SKM-1 treated with dmso at 0.1 percent for 144 hours (cell line): ENCODE results near the gene IFFO2.

Experiments
- DNase-seq: peaks from one replicate; lab custom pipeline; 2025; ENCODE audit not compliant: unreplicated experiment; lab: John Stamatoyannopoulos, UW

IFFO2 gene

DNA sequence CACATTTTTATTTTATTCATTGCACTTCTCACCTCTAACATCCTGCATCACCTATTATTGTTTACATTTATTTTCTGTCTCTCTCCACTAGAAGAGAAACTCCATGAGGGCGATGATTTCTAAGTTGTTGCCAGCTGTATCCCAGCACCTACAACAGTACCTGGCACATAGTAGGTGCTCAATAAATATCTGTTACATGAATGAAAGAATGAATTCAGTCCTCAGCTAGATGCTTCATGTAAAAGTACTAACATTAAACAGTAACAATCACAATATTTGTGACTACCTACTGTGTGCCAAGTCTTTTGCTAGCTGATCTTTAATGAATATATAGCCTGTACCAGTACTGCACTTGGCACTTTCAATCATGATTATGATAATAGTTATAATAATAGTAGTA, 100.0 kb downstream of the IFFO2 start:
- no peak for DNase-seq

- no peak for DNase-seq
Observed at GRCh38 chr1:18855573-18855972, 100.9 kb downstream of the IFFO2 start.

DNA sequence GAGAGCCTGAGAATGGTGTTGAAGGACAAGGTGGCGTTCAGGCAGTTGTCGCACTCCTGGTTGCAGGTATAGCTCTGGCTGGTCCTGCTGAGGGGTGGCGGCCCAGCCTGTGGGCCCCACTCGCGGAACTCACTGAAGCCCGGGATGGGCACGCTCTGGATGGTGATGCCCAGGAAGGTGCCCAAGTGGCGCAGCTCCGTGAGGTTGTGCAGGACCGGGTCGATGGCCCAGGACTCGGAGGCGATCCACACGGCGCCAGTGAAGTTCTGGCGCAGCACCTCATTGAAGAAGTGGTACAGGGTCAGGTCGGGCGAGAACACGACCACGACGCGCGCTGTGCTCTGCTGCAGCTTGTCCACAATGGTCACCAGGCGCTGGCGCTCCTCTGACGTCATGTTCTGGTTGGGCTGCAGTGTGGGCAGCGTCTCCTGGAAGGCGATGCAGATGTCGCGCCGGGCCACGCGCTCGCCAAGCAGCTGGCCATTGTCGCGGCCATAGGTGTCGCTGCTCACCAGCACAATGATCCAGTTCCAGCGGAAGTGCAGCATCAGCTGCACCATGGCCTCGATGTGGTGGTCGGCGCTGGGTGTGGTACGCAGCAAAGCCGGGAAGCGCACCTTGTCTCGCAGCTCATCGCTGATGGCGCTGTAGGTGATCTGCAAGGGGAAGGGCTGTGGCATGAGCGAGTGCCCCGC, 102.0 kb downstream of the IFFO2 start:
- no peak for DNase-seq
